Measurements from ENCODE around the gene SYT2. TPM values are rescaled to one million over a fixed set of nuclear protein-coding genes. Genes with fewer than 3 reads are reported as not detected.

Gene SYT2
- total and polyA plus RNA-seq, 4 donors, result 0.01 to 0.23 (median 0.03) TPM

- Histone ChIP-seq H3K4me1 (ENCODE audit: control insufficient read depth in 5 of 5, insufficient read depth in 5 of 5, low read length in 5 of 5) (no peaks in the 10 kb centered on the region), H3K27ac (ENCODE audit: low read depth in 1 of 2, low read length in 1 of 2) (no peak overlapping the region), H3K9me3 (ENCODE audit: control insufficient read depth in 4 of 4, insufficient read depth in 3 of 4, low read length in 3 of 4) (no peaks in the 10 kb centered on the region), H3K36me3 (ENCODE audit: control insufficient read depth in 4 of 4, insufficient read depth in 4 of 4, low read length in 4 of 4) (no peaks in the 10 kb centered on the region), H3K9ac (ENCODE audit: insufficient read depth in 1 of 2, low read length in 2 of 2) (no peak overlapping the region), H3K27me3 (ENCODE audit: control insufficient read depth in 3 of 3, insufficient read depth in 3 of 3, low read length in 2 of 3) (peaks cover 0 to 4% (median 2%) of the 10 kb centered on the region in 3 donors), H3K4me3 (no peak overlapping the region)
- no peak for DNase-seq
- 44 to 57% methylated on average over 8 of the region's 8 CpGs for WGBS, 2 donors
- no peak for TF ChIP-seq CTCF (IDR thresholded peaks at IDR 0.05; ENCODE audit: control extremely low read depth, extremely low read depth)
- ATAC-seq (ENCODE audit: insufficient read depth, low FRiP score), result no peak
Measured at GRCh38 chr1:202698276-202698675, 12.0 kb downstream of the SYT2 start.

GRCh38 chr1:202697038-202697437, 13.2 kb downstream of the SYT2 start:
- Histone ChIP-seq H3K36me3 (ENCODE audit: control insufficient read depth in 4 of 4, insufficient read depth in 4 of 4, low read length in 4 of 4) (no peaks in the 10 kb centered on the region), H3K27me3 (ENCODE audit: control insufficient read depth in 3 of 3, insufficient read depth in 3 of 3, low read length in 2 of 3) (peaks cover 0 to 2% (median 0%) of the 10 kb centered on the region in 3 donors), H3K9me3 (ENCODE audit: control insufficient read depth in 4 of 4, insufficient read depth in 3 of 4, low read length in 3 of 4) (no peaks in the 10 kb centered on the region), H3K4me3 (no peak overlapping the region), H3K27ac (ENCODE audit: low read depth in 1 of 2, low read length in 1 of 2) (no peak overlapping the region), H3K4me1 (ENCODE audit: control insufficient read depth in 5 of 5, insufficient read depth in 5 of 5, low read length in 5 of 5) (no peaks in the 10 kb centered on the region), H3K9ac (ENCODE audit: insufficient read depth in 1 of 2, low read length in 2 of 2) (no peak overlapping the region)
- 63 to 65% methylated on average over 6 of the region's 6 CpGs for WGBS, 2 donors
- ATAC-seq (ENCODE audit: insufficient read depth, low FRiP score) (no peak), DNase-seq (no peak)
- TF ChIP-seq CTCF (IDR thresholded peaks at IDR 0.05; ENCODE audit: control extremely low read depth, extremely low read depth), result no peak

- Histone ChIP-seq H3K27ac (ENCODE audit: low read depth in 1 of 2, low read length in 1 of 2) (no peak overlapping the region), H3K27me3 (ENCODE audit: control insufficient read depth in 3 of 3, insufficient read depth in 3 of 3, low read length in 2 of 3) (peaks cover 0 to 4% (median 2%) of the 10 kb centered on the region in 3 donors), H3K4me3 (no peak overlapping the region)
Measured at GRCh38 chr1:202694314-202694713, 15.9 kb downstream of the SYT2 start.

More at GRCh38 chr1:202694314-202694713, 15.9 kb downstream of the SYT2 start:
- WGBS, 2 donors, result 62 to 70% methylated on average over 5 of the region's 5 CpGs
- DNase-seq (no peak), ATAC-seq (ENCODE audit: insufficient read depth, low FRiP score) (no peak)
- no peak overlapping the region for H3K9ac ChIP-seq (ENCODE audit: insufficient read depth in 1 of 2, low read length in 2 of 2)
- H3K9me3 ChIP-seq (ENCODE audit: control insufficient read depth in 4 of 4, insufficient read depth in 3 of 4, low read length in 3 of 4), result no peaks in the 10 kb centered on the region
- no peaks in the 10 kb centered on the region for H3K36me3 ChIP-seq (ENCODE audit: control insufficient read depth in 4 of 4, insufficient read depth in 4 of 4, low read length in 4 of 4)
- no peak for TF ChIP-seq CTCF (IDR thresholded peaks at IDR 0.05; ENCODE audit: control extremely low read depth, extremely low read depth)
- H3K4me1 ChIP-seq (ENCODE audit: control insufficient read depth in 5 of 5, insufficient read depth in 5 of 5, low read length in 5 of 5), result no peaks in the 10 kb centered on the region

Measured in lung (tissue), 12 donors.